NT2/D1 (cell line): ENCODE data around the gene BDNF.

Experiments used
- SUZ12 ChIP-seq: IDR thresholded peaks from 2 replicates; pipeline ENCODE4 v1.6.1; 2011; ENCODE audit not compliant: insufficient read length, insufficient read depth; ENCODE audit errors: extremely low read depth
- YY1 ChIP-seq: IDR thresholded peaks from 2 replicates; pipeline ENCODE4 v1.6.1; 2011; ENCODE audit not compliant: insufficient read length, insufficient read depth
- ZNF274 ChIP-seq: IDR thresholded peaks from 2 replicates; pipeline ENCODE4 v1.6.1; 2011; ENCODE audit warnings: mild to moderate bottlenecking, low read depth, low read length

GRCh38 chr11:27621405-27622161, 78.7 kb downstream of the BDNF start:
- TF ChIP-seq YY1 (no peak), ZNF274 (no peak), SUZ12 (no peak)
